ENCODE data around the gene PPP2R2D.

PPP2R2D gene

DNA sequence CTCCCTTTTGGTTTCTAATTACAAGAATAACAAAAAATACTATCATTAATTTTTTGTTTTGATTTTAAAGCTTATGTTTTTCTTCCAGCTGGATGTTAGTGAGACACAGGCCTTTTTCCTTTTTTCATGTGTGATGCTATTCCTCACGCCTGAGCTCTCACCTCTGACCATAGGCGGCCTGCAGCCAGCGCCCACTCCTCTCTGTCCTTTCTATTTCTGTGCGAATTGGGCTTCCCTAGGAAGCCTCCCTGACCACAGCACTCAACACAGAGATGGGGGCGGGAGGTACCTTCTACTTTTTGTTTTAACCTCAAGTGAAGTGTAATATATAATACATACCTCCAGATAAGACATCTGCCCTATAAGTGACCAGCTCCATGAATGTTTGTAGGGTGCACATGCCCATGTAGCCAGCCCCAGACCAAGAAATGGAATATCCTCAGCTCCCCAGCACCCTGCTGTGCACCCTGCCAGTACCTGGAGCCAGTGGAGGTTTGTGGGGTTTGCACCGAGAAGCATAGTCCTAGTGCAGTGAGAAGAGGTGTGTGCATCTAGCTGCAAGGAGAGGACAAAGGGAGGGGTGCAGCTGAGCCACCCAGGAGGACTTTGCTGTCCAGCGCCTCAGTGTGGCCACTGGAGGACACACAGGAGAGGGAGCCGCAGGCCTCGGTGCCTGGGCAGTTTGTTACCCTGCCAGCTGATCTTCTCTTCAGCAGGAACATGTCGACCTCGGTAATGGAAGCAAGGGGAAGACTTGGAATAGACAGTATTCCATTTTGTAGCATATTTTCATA is 42.4 kb downstream of the PPP2R2D start:
- no peaks in the 10 kb centered on the region for H3K4me1 ChIP-seq (ENCODE audit: control extremely low read depth in 1 of 4, control insufficient read depth in 4 of 4, insufficient read depth in 4 of 4, low read length in 3 of 4)
- H3K27me3 ChIP-seq (replicated peaks in 2 of 5; ENCODE audit: control insufficient read depth in 4 of 5, insufficient read depth in 5 of 5, low read length in 4 of 5) = no peaks in the 10 kb centered on the region
- H3K36me3 ChIP-seq (ENCODE audit: control insufficient read depth in 4 of 4, insufficient read depth in 4 of 4, low read length in 3 of 4) = peaks cover 2 to 82% (median 57%) of the 10 kb centered on the region in 4 experiments
- H3K4me3 ChIP-seq (ENCODE audit: control insufficient read depth in 1 of 7, extremely low read depth in 1 of 7, insufficient read depth in 4 of 7, low read depth in 2 of 7, low read length in 6 of 7) = no peak overlapping the region
- H3K27ac ChIP-seq (ENCODE audit: insufficient read depth in 1 of 2, low read depth in 1 of 2, low read length in 2 of 2, poor library complexity in 1 of 2, severe bottlenecking in 2 of 2) = no peak overlapping the region
- ChIA-PET POLR2A (no interaction called here), CTCF (interaction anchor here (0.9 to 1.9 kb wide), 6 partner anchors 10 to 58 kb away, joined by 3 to 5 read pairs (median 4); no protein-coding TSS in a partner anchor)
- 100% methylated on average over 4 of the region's 11 CpGs for WGBS (ENCODE audit: insufficient coverage)
- peak; percentile 6 to 31 (median 30) for DNase-seq
- no peaks in the 10 kb centered on the region for H3K9me3 ChIP-seq (ENCODE audit: control extremely low read depth in 1 of 5, control insufficient read depth in 4 of 5, insufficient read depth in 2 of 5, low read depth in 1 of 5, low read length in 4 of 5)

DNA sequence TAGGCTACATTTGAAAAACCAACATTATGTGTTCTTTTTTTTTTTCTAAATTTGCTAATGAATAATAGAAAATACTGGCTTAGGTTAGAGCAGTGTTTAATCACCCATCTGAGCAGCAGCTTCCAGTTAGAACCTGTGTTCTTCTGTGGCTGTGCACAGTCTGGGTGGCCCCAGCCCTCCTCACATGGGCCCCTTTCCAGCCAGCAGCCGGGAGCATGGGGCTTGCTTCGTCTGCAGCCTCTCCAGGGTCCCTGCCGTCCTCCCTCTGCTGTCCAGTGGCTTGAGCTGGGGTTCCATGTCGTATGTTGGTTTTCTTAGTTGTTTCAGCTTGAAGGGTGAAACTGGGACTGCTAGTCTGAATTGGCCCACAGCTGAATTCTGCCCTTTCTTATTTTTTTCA is 43.6 kb downstream of the PPP2R2D start:
- no peaks in the 10 kb centered on the region for H3K27me3 ChIP-seq (replicated peaks in 2 of 5; ENCODE audit: control insufficient read depth in 4 of 5, insufficient read depth in 5 of 5, low read length in 4 of 5)
- H3K4me3 ChIP-seq (ENCODE audit: control insufficient read depth in 1 of 7, extremely low read depth in 1 of 7, insufficient read depth in 4 of 7, low read depth in 2 of 7, low read length in 6 of 7) = no peak overlapping the region
- ChIA-PET POLR2A (no interaction called here), CTCF (interaction anchor here (1.4 to 1.9 kb wide), 2 partner anchors 56 to 59 kb away, joined by 3 to 5 read pairs; no protein-coding TSS in a partner anchor)
- H3K36me3 ChIP-seq (ENCODE audit: control insufficient read depth in 4 of 4, insufficient read depth in 4 of 4, low read length in 3 of 4) = peaks cover 6 to 86% (median 63%) of the 10 kb centered on the region in 4 experiments
- no peaks in the 10 kb centered on the region for H3K9me3 ChIP-seq (ENCODE audit: control extremely low read depth in 1 of 5, control insufficient read depth in 4 of 5, insufficient read depth in 2 of 5, low read depth in 1 of 5, low read length in 4 of 5)
- no peaks in the 10 kb centered on the region for H3K4me1 ChIP-seq (ENCODE audit: control extremely low read depth in 1 of 4, control insufficient read depth in 4 of 4, insufficient read depth in 4 of 4, low read length in 3 of 4)
- 100% methylated on average over 2 of the region's 4 CpGs for WGBS (ENCODE audit: insufficient coverage)
- DNase-seq = no peak
- no peak overlapping the region for H3K27ac ChIP-seq (ENCODE audit: insufficient read depth in 1 of 2, low read depth in 1 of 2, low read length in 2 of 2, poor library complexity in 1 of 2, severe bottlenecking in 2 of 2)

DNA sequence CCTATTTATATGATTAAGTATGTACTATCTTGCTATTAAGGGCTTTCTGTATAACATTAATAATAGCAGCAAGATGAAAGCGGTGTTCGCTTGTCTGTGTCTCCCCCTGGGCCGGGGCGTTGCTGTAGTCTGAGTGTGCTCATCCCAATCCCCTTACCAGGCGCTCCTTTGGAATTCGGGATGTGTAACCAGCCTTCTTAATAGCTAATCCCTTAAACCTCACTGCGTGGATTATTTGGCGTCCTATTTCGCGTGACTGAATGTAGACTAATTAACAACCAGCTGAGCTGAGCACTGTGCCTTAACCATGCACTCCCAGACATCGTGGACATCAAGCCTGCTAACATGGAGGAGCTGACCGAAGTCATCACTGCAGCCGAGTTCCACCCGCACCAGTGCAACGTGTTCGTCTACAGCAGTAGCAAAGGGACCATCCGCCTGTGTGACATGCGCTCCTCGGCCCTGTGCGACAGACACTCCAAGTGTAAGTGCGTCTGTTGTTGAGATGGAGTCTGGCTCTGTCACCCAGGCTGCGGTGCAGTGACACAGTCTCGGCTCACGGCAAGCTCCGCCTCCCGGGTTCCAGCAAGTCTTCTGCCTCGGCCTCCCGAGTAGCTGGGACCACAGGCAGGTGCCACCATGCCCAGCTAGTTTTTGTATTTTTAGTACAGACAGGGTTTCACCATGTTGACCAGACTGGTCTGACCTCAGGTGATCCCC is 44.3 kb downstream of the PPP2R2D start:
- no peak overlapping the region for H3K4me3 ChIP-seq (ENCODE audit: control insufficient read depth in 1 of 7, extremely low read depth in 1 of 7, insufficient read depth in 4 of 7, low read depth in 2 of 7, low read length in 6 of 7)
- no peaks in the 10 kb centered on the region for H3K9me3 ChIP-seq (ENCODE audit: control extremely low read depth in 1 of 5, control insufficient read depth in 4 of 5, insufficient read depth in 2 of 5, low read depth in 1 of 5, low read length in 4 of 5)
- ChIA-PET POLR2A (no interaction called here), CTCF (interaction anchor here (1.9 kb wide), 1 partner anchor 59 kb away, joined by 5 read pairs; no protein-coding TSS in a partner anchor)
- H3K27ac ChIP-seq (ENCODE audit: insufficient read depth in 1 of 2, low read depth in 1 of 2, low read length in 2 of 2, poor library complexity in 1 of 2, severe bottlenecking in 2 of 2) = no peak overlapping the region
- WGBS (ENCODE audit: insufficient coverage) = 98% methylated on average over 28 of the region's 28 CpGs
- H3K36me3 ChIP-seq (ENCODE audit: control insufficient read depth in 4 of 4, insufficient read depth in 4 of 4, low read length in 3 of 4) = peaks cover 6 to 84% (median 68%) of the 10 kb centered on the region in 4 experiments
- H3K27me3 ChIP-seq (replicated peaks in 2 of 5; ENCODE audit: control insufficient read depth in 4 of 5, insufficient read depth in 5 of 5, low read length in 4 of 5) = no peaks in the 10 kb centered on the region
- DNase-seq = no peak
- H3K4me1 ChIP-seq (ENCODE audit: control extremely low read depth in 1 of 4, control insufficient read depth in 4 of 4, insufficient read depth in 4 of 4, low read length in 3 of 4) = no peaks in the 10 kb centered on the region

DNA sequence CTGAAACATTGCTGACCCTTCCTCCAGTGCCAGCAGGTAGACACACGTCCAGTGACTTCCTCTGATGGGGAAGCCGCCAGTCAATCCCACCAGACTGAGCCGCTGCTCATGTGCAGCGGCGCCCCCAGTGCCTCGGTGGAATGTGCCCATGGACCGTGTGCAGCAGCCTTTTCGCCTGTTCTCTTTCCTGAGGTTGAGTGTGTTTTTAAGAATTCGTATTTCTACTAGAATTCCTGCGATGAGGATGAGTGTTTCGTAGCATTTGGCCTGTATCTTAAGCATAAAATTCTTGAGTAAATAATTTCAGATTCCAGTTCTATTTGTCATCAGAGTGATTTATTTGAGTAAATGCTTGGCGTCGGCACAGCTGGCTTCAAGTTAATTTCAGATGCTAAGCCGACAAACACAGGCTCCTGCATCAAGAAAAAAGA is 45.5 kb downstream of the PPP2R2D start:
- DNase-seq = no peak
- Histone ChIP-seq H3K4me1 (ENCODE audit: control extremely low read depth in 1 of 4, control insufficient read depth in 4 of 4, insufficient read depth in 4 of 4, low read length in 3 of 4) (no peaks in the 10 kb centered on the region), H3K27me3 (replicated peaks in 2 of 5; ENCODE audit: control insufficient read depth in 4 of 5, insufficient read depth in 5 of 5, low read length in 4 of 5) (no peaks in the 10 kb centered on the region), H3K4me3 (ENCODE audit: control insufficient read depth in 1 of 7, extremely low read depth in 1 of 7, insufficient read depth in 4 of 7, low read depth in 2 of 7, low read length in 6 of 7) (no peak overlapping the region), H3K36me3 (ENCODE audit: control insufficient read depth in 4 of 4, insufficient read depth in 4 of 4, low read length in 3 of 4) (peaks cover 4 to 84% (median 67%) of the 10 kb centered on the region in 4 experiments), H3K27ac (ENCODE audit: insufficient read depth in 1 of 2, low read depth in 1 of 2, low read length in 2 of 2, poor library complexity in 1 of 2, severe bottlenecking in 2 of 2) (no peak overlapping the region), H3K9me3 (ENCODE audit: control extremely low read depth in 1 of 5, control insufficient read depth in 4 of 5, insufficient read depth in 2 of 5, low read depth in 1 of 5, low read length in 4 of 5) (no peaks in the 10 kb centered on the region)
- ChIA-PET CTCF (interaction anchor here (1.0 kb wide), 1 partner anchor 76 kb away, joined by 3 read pairs; no protein-coding TSS in a partner anchor), POLR2A (no interaction called here)
- over 99% methylated on average over 10 of the region's 14 CpGs for WGBS (ENCODE audit: insufficient coverage)

DNA sequence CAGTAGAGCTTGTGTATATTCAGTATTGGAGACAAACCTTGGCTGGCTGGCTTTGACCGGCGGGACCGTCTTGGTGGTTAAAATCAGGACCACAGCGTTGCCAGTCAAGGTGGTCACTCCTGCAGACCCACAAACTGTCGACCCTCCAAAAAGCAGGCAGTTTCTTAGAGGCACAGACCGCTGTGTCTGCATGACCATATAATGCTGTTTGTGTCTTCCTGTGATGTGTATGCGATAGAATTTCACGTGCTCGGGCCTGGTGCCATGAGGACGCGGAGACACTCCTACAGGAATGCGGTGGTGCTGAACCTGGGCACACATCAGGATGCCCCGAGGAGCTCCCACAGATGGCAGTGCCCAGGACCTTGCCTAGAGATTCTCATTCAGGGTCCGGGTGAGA is 46.1 kb downstream of the PPP2R2D start:
- peaks cover 4 to 83% (median 63%) of the 10 kb centered on the region in 4 experiments for H3K36me3 ChIP-seq (ENCODE audit: control insufficient read depth in 4 of 4, insufficient read depth in 4 of 4, low read length in 3 of 4)
- no peaks in the 10 kb centered on the region for H3K4me1 ChIP-seq (ENCODE audit: control extremely low read depth in 1 of 4, control insufficient read depth in 4 of 4, insufficient read depth in 4 of 4, low read length in 3 of 4)
- DNase-seq = no peak
- ChIA-PET CTCF (interaction anchor here (1.1 to 2.5 kb wide), 2 partner anchors 25 to 61 kb away, joined by 3 to 8 read pairs; no protein-coding TSS in a partner anchor), POLR2A (no interaction called here)
- no peak overlapping the region for H3K27ac ChIP-seq (ENCODE audit: insufficient read depth in 1 of 2, low read depth in 1 of 2, low read length in 2 of 2, poor library complexity in 1 of 2, severe bottlenecking in 2 of 2)
- H3K4me3 ChIP-seq (ENCODE audit: control insufficient read depth in 1 of 7, extremely low read depth in 1 of 7, insufficient read depth in 4 of 7, low read depth in 2 of 7, low read length in 6 of 7) = no peak overlapping the region
- no peaks in the 10 kb centered on the region for H3K27me3 ChIP-seq (replicated peaks in 2 of 5; ENCODE audit: control insufficient read depth in 4 of 5, insufficient read depth in 5 of 5, low read length in 4 of 5)
- 99% methylated on average over 13 of the region's 14 CpGs for WGBS (ENCODE audit: insufficient coverage)
- H3K9me3 ChIP-seq (ENCODE audit: control extremely low read depth in 1 of 5, control insufficient read depth in 4 of 5, insufficient read depth in 2 of 5, low read depth in 1 of 5, low read length in 4 of 5) = no peaks in the 10 kb centered on the region

DNA sequence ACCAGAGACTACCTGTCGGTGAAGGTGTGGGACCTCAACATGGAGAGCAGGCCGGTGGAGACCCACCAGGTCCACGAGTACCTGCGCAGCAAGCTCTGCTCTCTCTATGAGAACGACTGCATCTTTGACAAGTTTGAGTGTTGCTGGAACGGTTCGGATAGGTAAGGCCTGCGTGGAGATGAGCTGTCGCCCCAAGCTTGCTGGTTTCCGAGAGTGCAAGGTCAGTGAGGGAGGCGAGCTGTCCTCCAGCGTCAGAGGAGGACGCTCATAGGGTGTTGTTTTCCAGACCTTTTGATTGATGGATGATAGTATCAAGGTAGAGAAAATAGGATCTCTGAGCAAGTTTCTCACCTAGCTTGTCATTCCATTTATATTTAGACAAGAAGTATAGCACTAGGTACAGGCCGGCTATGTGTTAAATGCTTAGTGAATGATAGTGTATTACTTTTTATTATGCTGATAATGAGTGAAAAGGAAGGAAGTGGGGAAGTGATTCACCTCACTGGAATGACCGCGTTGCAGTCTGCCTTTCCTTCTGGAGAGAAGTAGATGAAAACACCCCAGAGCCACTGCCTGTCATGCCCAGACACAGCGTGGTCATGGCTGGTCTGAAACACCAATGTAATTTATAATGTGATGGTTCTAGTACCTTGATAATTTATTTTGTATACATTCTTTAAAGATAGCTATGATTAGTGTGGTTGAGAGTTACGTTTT is 47.0 kb downstream of the PPP2R2D start:
- H3K4me3 ChIP-seq (ENCODE audit: control insufficient read depth in 1 of 7, extremely low read depth in 1 of 7, insufficient read depth in 4 of 7, low read depth in 2 of 7, low read length in 6 of 7) = no peak overlapping the region
- no peak overlapping the region for H3K27ac ChIP-seq (ENCODE audit: insufficient read depth in 1 of 2, low read depth in 1 of 2, low read length in 2 of 2, poor library complexity in 1 of 2, severe bottlenecking in 2 of 2)
- no peak for DNase-seq
- ChIA-PET CTCF (interaction anchor here (1.1 to 2.5 kb wide), 3 partner anchors 24 to 62 kb away, joined by 3 to 8 read pairs (median 6); no protein-coding TSS in a partner anchor), POLR2A (no interaction called here)
- WGBS (ENCODE audit: insufficient coverage) = 93% methylated on average over 12 of the region's 18 CpGs
- peaks cover 4 to 79% (median 62%) of the 10 kb centered on the region in 4 experiments for H3K36me3 ChIP-seq (ENCODE audit: control insufficient read depth in 4 of 4, insufficient read depth in 4 of 4, low read length in 3 of 4)
- H3K9me3 ChIP-seq (ENCODE audit: control extremely low read depth in 1 of 5, control insufficient read depth in 4 of 5, insufficient read depth in 2 of 5, low read depth in 1 of 5, low read length in 4 of 5) = no peaks in the 10 kb centered on the region
- no peaks in the 10 kb centered on the region for H3K27me3 ChIP-seq (replicated peaks in 2 of 5; ENCODE audit: control insufficient read depth in 4 of 5, insufficient read depth in 5 of 5, low read length in 4 of 5)
- no peaks in the 10 kb centered on the region for H3K4me1 ChIP-seq (ENCODE audit: control extremely low read depth in 1 of 4, control insufficient read depth in 4 of 4, insufficient read depth in 4 of 4, low read length in 3 of 4)

Measured in common myeloid progenitor, CD34-positive (primary cell).